Measurements from ENCODE around the gene LRRC61.
"Not testable (repeated sequence)": the region's sequence is repeated elsewhere in the genome, so short reads cannot be mapped to it uniquely, and the experiment has no call there.

DNA sequence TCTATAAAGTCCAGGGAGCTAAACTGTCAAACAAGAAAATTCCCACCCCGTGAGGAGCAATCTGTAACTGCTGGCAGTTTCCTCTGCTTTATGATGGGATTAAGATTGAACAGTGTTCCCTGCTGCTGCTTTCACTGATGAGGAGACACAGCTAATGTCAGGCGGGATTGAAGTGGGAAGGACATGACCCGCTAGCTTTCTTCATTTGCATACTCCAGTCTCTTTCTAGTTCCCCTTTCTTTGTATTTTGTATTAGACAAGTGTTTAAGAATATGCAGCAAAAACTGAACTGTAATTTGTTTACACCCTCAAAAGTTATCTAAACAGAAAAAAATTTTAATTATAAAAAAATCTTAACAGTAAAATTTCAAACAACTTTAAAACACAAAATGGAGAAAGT lies 40.0 kb upstream of the LRRC61 start:
- TF ChIP-seq, protein P1, sequence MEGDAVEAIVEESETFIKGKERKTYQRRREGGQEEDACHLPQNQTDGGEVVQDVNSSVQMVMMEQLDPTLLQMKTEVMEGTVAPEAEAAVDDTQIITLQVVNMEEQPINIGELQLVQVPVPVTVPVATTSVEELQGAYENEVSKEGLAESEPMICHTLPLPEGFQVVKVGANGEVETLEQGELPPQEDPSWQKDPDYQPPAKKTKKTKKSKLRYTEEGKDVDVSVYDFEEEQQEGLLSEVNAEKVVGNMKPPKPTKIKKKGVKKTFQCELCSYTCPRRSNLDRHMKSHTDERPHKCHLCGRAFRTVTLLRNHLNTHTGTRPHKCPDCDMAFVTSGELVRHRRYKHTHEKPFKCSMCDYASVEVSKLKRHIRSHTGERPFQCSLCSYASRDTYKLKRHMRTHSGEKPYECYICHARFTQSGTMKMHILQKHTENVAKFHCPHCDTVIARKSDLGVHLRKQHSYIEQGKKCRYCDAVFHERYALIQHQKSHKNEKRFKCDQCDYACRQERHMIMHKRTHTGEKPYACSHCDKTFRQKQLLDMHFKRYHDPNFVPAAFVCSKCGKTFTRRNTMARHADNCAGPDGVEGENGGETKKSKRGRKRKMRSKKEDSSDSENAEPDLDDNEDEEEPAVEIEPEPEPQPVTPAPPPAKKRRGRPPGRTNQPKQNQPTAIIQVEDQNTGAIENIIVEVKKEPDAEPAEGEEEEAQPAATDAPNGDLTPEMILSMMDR (conservative IDR thresholded peaks at IDR 0.05 in 1 of 2, IDR thresholded peaks at IDR 0.05 in 1 of 2; ENCODE audit: extremely low read depth in 1 of 2, insufficient read depth in 1 of 2, low read depth in 1 of 2, low read length in 2 of 2), result not testable (repeated sequence)
- TF ChIP-seq EZH2 (IDR thresholded peaks at IDR 0.05; ENCODE audit: borderline replicate concordance, low read length), result not testable (repeated sequence)

All from mammary epithelial cell (primary cell).